ENCODE data around the gene CRB2. TPM values are rescaled to one million over a fixed set of nuclear protein-coding genes. Genes with fewer than 3 reads are reported as not detected.
"Not testable (repeated sequence)": the region's sequence is repeated elsewhere in the genome, so short reads cannot be mapped to it uniquely, and the experiment has no call there.

Gene CRB2
- total RNA-seq, 1 donor from 2014 or later = 0.79 TPM

DNA sequence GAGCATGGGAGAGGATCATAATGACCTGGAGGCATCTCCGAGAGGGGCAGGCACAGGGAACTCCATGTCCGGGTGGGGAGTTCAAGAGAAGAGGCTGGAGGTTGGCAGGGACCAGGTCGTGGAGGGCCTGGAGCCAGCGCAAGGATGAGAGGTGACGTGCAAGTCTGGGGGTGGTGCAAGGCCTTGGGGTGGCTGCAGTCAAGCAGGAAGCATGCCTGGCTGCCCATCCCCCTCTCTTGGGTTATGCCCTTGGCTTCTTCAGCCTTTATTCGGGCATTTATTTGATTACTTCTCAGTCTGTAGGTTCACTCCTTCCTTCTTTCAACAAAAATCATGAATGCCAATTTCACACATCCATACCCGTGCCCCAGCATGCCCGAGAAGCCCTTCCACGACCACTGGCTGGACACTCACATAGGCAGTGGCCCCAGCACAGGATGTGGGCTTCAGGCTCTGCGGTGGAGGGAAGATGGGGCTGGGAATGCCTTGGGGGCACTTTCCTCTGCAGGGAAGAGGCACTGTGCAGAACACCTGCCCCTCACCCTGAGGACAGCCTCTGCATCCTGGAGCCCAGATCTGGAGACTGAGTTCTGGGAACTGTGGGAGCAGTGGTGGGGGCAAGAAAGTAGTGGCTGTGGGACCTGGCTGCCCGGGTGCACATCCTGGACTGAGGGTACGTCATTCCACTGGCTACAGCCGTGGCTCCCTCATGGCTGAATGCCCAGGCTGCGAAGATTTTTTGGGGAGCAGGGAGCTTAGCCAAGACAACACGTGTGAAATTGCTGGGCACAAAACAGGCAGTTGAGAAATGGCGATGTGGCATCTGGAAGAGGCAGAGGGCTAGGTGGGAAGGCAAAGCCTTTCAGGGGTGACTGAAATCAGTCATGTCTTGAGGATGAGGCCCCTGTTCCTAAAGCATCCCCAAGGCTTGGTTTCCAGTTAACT lies 38.6 kb downstream of the CRB2 start:
- DNase-seq (no peak), ATAC-seq (no peak)
- intact Hi-C loops (cut with micrococcal nuclease) = no loop called here

DNA sequence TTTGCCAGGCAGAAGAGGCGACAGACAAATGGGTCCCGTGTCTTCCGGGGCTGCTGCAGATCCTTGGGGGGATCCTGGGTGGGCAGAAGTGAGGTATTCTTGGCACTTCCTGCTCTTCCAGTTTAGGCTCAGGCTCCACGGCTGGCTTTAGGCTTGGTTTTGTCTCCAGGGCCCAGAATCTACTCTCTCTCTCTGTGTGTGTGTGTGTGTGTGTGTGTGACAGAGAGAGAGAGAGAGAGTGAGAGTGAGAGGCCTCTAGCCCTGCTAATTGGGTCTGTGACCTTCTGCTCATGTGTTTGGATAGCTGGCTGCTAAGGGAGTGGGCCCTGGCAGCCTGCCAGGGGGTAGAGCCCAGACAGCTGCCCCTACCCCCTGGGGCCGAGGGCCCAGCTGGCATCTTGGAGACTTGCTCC lies 39.3 kb downstream of the CRB2 start:
- ATAC-seq (no peak), DNase-seq (no peak)
- intact Hi-C loops (cut with micrococcal nuclease) = no loop called here

- ATAC-seq = no peak
- no peak for DNase-seq
- intact Hi-C loops (cut with micrococcal nuclease) = no loop called here
Observed at GRCh38 chr9:123395689-123396511, 39.9 kb downstream of the CRB2 start.

DNA sequence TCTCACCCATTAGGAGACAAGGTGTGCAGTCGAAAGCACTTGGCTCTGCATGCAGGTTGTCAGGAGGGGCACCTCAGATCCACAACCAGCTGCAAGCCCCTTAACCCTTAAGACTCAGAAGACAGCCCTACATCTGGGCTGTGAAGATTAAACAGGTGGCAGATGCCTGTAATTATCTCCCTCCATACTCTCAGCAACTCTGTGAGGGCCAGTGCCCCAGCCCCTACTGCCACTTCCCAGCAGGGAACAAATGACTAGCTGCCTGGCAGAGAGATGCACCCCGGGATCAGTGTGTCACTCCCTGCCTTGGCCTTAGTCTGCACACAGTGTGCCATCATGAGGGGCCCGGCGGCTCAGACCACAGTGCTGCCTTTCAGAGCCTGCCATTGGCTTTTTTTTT lies 42.0 kb downstream of the CRB2 start:
- no peak for DNase-seq
- ATAC-seq = no peak
- intact Hi-C loops (cut with micrococcal nuclease) = no loop called here

DNA sequence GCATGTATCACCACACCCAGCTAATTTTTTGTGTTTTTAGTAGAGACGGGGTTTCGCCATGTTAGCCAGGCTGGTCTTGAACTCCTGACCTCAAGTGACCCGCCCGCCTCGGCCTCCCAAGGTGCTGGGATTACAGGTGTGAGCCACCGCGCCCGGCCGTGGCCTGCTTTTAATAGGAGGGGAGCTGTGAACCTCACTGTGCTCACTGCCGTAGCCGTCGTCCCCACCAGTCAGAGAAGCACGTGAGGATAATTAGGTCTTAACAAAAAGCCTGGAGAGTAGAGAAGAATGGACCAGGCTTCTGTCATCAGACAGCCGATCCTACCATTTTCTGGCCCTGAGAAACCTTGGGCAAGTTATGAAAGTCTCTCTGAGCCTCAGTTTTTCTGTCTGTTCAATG lies 42.9 kb downstream of the CRB2 start:
- ATAC-seq; intact Hi-C loops (cut with micrococcal nuclease); DNase-seq: not testable (repeated sequence)

DNA sequence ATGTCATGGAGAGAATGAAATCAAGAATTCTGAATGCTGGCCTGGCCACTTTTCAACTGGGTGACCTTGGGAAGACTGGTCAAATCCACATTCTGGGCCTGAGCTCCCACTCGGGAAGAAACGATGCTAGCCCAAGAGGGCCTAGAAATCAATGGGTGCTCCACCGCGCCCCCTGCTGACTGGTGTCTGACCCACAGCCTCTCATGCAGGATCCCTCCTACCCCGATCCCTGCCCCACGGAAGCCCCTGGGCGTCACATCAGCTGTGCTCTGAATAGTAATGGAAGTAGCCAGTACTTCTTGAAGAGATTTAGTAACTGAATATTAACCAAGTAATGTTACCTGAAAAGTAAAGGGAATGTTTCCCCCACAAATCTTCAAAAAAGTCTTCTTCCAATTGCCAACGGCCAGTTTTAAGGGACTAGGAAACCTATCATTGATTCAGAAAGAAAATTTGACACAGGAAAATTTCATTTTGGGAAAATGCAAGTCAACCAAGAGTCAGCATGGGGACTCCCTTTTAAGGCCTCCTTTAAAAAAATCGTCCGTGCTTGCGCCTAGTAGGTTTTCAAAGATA lies 43.9 kb downstream of the CRB2 start:
- no peak for DNase-seq
- ATAC-seq = no peak
- intact Hi-C loops (cut with micrococcal nuclease) = no loop called here

DNA sequence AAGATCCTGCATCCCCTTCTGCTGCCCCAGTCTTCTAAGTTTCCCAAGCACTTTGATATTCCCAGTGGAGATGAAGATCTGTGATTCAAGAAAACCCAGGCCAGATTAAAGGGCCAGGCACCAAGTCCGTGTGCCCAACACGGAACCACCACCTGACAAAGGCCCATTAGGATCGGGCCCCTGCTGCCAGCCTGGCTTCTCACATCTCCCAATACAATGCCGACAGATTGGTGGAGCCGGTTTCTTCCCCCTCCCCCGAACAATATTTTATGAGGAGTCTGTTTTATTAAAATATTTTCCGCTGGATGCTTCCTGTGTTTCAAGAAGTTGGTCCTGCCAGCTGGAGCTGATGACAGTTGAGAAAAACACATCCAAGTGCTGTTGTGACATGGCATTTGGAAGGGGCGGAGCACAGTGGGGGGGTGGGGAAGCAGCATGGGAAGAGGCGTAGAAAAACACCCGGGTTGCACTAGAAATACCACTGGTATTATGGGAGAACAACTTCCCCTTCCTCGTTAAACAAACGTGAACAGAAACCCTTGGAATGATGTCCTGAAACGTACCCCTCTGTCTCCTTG lies 45.0 kb downstream of the CRB2 start:
- intact Hi-C loops (cut with micrococcal nuclease) = no loop called here
- DNase-seq (no peak), ATAC-seq (peak; percentile 80)

- intact Hi-C loops (cut with micrococcal nuclease) = no loop called here
- peak; percentile 29 for DNase-seq
- peak; percentile 88 for ATAC-seq
Observed at GRCh38 chr9:123401879-123402513, 46.0 kb downstream of the CRB2 start.

DNA sequence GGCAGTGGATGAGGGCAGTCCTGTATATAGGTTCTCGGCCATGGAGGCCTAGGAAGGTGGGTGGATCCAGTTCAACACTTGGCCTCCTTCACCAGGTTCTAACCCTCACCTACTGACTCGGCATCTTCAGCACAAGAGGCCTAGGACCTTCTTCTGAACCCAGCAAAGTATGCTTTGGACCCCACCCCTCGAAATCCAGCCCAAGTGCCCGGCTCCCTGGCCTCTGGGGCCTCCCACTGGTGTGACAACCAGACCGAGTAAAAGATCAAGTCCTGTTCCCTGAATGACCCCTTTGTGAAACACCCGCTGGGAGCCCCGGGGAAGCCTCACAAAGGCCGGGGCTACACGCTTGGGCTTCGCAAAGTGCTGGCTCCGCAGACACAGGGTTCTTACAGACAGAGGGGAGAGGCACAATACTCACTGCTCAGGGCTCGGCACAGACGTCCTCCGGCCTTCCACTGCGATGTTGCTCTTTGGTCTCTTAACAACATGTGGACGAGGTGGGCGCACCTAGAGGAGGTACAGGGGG lies 47.0 kb downstream of the CRB2 start:
- intact Hi-C loops (cut with micrococcal nuclease) = no loop called here
- ATAC-seq = no peak
- peak; percentile 12 for DNase-seq

DNA sequence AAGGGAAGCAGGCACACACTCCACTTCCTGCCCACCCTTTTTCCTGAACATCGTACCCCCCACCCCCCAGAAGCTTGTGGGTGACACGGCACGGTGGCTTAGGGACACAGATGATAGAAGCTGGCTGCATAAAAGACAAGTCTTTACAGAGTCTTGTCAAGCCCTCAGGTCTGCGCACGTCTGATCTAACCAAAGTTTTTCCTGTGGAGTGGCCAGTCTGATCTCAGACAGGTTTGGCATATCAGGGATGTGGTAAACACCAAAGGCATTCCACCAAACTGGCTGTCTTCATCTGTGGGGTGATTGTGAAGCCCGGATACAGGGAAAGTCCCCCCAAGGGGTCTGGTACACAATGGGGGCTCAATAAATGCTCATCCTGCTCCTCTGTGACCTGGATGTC lies 50.0 kb downstream of the CRB2 start:
- intact Hi-C loops (cut with micrococcal nuclease) = no loop called here
- no peak for ATAC-seq
- DNase-seq = no peak

- peak; percentile 20 for DNase-seq
- ATAC-seq = no peak
- intact Hi-C loops (cut with micrococcal nuclease) = no loop called here
Observed at GRCh38 chr9:123406691-123407216, 50.8 kb downstream of the CRB2 start.

GRCh38 chr9:123407217-123407851 lies 51.3 kb downstream of the CRB2 start:
- DNase-seq (peak; percentile 13), ATAC-seq (no peak)
- intact Hi-C loops (cut with micrococcal nuclease) = no loop called here

DNA sequence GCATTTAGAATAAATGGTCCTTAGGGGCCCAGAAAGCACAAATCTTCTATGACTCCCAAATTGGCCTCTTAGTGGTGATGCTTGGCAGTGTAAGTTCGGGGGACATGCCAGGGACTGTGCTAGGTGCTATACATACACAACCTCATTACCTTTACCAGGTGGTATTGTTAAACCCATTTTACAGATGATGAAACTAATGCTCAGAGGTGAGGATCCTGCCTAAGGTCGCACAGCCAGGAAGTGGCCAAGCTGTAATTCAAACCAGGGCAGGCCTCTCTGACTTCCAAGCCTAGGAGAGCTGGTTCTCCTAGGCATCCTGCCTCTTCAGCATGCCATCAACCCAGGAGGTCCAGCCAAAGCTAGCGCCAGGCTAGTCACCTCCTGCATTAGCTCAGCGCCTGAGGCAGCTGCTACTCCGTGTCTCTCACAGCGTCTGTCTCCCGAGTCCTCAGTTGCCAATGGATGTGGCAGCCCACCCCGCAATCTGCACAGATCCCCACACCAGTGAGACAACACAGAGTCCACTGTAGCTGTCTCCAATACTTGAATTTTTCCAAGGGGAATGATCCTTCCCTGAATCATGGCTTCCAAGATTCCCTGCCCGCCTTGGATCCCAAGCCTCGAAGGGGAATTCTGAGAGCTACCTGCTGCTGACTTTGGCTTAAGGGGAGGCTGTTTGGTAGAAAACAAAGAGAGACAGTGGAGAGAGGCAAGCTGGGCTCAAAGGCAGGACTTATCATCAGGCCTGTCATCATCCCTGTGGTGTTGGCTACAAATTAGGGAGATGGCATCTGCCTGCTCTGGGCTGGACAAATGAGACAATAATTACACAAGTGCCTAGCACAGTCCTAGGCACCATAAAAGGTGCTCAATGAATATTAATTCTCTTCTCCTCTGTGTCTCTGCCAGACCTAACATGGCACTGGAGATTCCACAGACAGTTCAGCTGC lies 52.6 kb downstream of the CRB2 start:
- peak; percentile 13 for DNase-seq
- peak; percentile 71 for ATAC-seq
- intact Hi-C loops (cut with micrococcal nuclease) = no loop called here

GRCh38 chr9:123410281-123410910 lies 54.4 kb downstream of the CRB2 start:
- no peak for ATAC-seq
- intact Hi-C loops (cut with micrococcal nuclease) = no loop called here
- DNase-seq = no peak

DNA sequence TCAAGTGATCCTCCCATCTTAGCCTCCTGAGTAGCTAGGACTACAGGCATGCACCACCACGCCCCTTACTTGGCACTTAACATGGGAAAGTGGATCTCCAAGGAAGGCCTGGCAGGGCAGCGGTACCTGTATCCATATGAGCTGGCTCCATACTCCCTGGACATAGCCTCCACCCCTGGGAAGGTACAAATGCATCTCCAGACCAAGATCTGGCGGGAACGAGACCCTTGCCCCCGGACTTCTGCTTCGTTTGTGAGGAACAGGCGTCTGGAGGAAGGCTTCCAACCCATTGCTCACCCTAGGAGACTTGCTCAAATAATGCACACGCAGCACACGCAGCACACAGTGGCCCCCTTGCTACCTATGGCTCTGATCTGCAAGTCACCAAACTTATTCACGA lies 55.2 kb downstream of the CRB2 start:
- no peak for DNase-seq

DNA sequence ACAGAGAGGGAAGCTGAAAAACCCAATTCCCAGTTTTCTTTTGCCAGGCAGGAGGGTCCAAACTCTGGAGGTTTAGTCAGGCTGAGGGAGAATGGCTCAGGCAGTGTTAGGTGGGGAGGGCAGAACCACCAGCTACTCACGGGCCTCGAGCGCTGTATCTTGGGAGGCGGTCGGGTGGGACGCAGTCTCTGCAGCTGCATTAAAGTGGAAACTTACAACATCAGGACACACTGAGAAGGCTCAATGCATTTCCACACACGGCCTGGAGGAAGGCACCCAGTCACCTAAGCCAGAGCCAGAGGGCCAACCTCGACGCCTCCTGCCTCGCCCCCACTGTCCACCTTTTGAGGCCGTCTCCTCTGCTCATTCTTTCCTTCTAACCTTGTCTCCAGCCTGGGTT lies 55.6 kb downstream of the CRB2 start:
- intact Hi-C loops (cut with micrococcal nuclease) = no loop called here
- no peak for DNase-seq
- ATAC-seq = no peak

More for the DNA sequence above, 55.2 kb downstream of the CRB2 start:
- no peak for ATAC-seq
- intact Hi-C loops (cut with micrococcal nuclease) = no loop called here
